Endothelial cell of umbilical vein (primary cell): Measurements from ENCODE around the gene CCDC34.

Experiments used
- MYC ChIP-seq: IDR thresholded peaks from one replicate; pipeline ENCODE4 v1.6.1; 2011; ENCODE audit warnings: mild to moderate bottlenecking, low read depth, low read length
- POLR2A ChIP-seq: IDR thresholded peaks from 2 replicates; pipeline ENCODE4 v1.6.1; 2012; ENCODE audit warnings: low read depth, mild to moderate bottlenecking, control low read depth, low read length
- POLR2AphosphoS5 ChIP-seq: IDR thresholded peaks from 2 replicates; pipeline ENCODE4 v1.6.1; 2012; ENCODE audit warnings: low read depth, mild to moderate bottlenecking, control low read depth, low read length, moderate library complexity; ENCODE audit not compliant: insufficient read depth
- TF ChIP-seq, protein P1 (sequence below), 2 donors: IDR thresholded peaks; 1 replicate in 1 of 2; 2 replicates in 1 of 2; pipeline ENCODE4 v1.5.1; 2011; ENCODE audit warnings: low read length in 2 of 2, mild to moderate bottlenecking in 2 of 2, moderate library complexity in 2 of 2, control low read depth in 1 of 2, inconsistent platforms in 1 of 2, low read depth in 1 of 2; ENCODE audit not compliant: insufficient read depth in 1 of 2; ENCODE audit errors: extremely low read depth in 1 of 2

DNA sequence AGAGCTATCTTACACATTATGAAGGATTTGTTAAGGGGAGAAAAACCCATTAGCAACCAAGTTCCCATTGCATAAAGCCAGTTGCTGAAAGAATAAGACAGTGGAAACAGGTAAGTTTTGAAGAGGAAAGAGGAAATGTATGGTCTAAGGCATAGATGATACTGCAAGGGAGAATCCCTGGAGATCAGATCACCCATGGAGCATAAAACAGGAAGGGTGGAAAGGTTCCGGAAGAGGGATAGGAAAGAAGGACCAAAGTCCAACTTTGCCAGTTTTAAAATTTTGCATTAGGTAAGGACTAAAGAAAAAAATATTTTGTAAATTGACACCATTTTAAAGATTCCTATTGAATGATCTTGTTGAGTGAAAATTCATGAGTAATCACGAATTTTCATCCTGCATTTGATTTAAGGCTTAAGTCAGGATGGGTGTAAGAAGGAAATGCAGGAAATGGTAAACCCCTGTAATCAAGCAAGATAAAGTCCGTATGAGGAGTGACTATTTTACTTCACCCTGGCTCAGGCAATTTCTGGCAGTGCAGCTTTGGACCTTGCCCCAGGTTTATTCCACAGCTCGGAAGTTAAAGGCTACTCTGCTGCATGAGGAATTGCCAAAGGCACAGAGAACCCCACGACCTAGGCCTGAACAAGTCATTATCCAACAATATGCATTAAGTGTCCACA is 70.9 kb downstream of the CCDC34 start:
- TF ChIP-seq, protein P1, sequence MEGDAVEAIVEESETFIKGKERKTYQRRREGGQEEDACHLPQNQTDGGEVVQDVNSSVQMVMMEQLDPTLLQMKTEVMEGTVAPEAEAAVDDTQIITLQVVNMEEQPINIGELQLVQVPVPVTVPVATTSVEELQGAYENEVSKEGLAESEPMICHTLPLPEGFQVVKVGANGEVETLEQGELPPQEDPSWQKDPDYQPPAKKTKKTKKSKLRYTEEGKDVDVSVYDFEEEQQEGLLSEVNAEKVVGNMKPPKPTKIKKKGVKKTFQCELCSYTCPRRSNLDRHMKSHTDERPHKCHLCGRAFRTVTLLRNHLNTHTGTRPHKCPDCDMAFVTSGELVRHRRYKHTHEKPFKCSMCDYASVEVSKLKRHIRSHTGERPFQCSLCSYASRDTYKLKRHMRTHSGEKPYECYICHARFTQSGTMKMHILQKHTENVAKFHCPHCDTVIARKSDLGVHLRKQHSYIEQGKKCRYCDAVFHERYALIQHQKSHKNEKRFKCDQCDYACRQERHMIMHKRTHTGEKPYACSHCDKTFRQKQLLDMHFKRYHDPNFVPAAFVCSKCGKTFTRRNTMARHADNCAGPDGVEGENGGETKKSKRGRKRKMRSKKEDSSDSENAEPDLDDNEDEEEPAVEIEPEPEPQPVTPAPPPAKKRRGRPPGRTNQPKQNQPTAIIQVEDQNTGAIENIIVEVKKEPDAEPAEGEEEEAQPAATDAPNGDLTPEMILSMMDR (IDR thresholded peaks at IDR 0.05; ENCODE audit: extremely low read depth in 1 of 2, insufficient read depth in 1 of 2, low read depth in 1 of 2, low read length in 2 of 2): no peak
- TF ChIP-seq MYC: no peak
- no peak for TF ChIP-seq POLR2AphosphoS5
- TF ChIP-seq POLR2A: no peak
